HCT116 (cell line): Measurements from ENCODE around the gene SLC6A8.

Experiments
- ATF3 ChIP-seq: IDR thresholded peaks from 2 replicates; pipeline ENCODE4 v1.6.1; 2012
- CTCF ChIP-seq, 3 experiments: fragments of 200-600 bp in 1 of 3; sonication (generic) in 1 of 3; IDR thresholded peaks in 2 of 3; conservative IDR thresholded peaks in 1 of 3; 2 replicates each; pipeline ENCODE4 v1.5.1; 2012 to 2017; ENCODE audit warnings: low read depth in 2 of 3, low read length in 2 of 3, antibody characterized with exemption in 1 of 3, borderline replicate concordance in 1 of 3, control low read depth in 1 of 3, mild to moderate bottlenecking in 1 of 3, mixed read lengths in 1 of 3, mixed run types in 1 of 3, moderate library complexity in 1 of 3; ENCODE audit not compliant: insufficient read depth in 1 of 3
- EZH2 ChIP-seq: fragments of 200-600 bp; sonication (generic); IDR thresholded peaks from 2 replicates; pipeline ENCODE4 v1.6.1; 2017; ENCODE audit warnings: antibody characterized with exemption, mixed run types
- FOSL1 ChIP-seq: IDR thresholded peaks from 2 replicates; pipeline ENCODE4 v1.6.1; 2012; ENCODE audit warnings: low read depth
- POLR2A ChIP-seq: IDR thresholded peaks from 2 replicates; pipeline ENCODE4 v1.7.0; 2011; ENCODE audit warnings: borderline replicate concordance; ENCODE audit not compliant: insufficient read depth, insufficient read length; ENCODE audit errors: extremely low read depth
- POLR2AphosphoS5 ChIP-seq: IDR thresholded peaks from 2 replicates; pipeline ENCODE4 v1.6.1; 2011; ENCODE audit warnings: mild to moderate bottlenecking, low read depth, low read length, moderate library complexity
- REST ChIP-seq: IDR thresholded peaks from 2 replicates; pipeline ENCODE4 v1.6.1; 2012; ENCODE audit warnings: low read depth
- SP1 ChIP-seq: IDR thresholded peaks from 2 replicates; pipeline ENCODE4 v1.6.1; 2012; ENCODE audit warnings: low read depth
- YY1 ChIP-seq: IDR thresholded peaks from 2 replicates; pipeline ENCODE4 v1.6.1; 2011; ENCODE audit warnings: low read length, low read depth, moderate library complexity, mild to moderate bottlenecking; ENCODE audit not compliant: insufficient replicate concordance; ENCODE audit errors: extremely low read depth

- TF ChIP-seq CTCF (IDR thresholded peaks at IDR 0.05 in 2 of 3, conservative IDR thresholded peaks at IDR 0.05 in 1 of 3; ENCODE audit: borderline replicate concordance in 1 of 3, insufficient read depth in 1 of 3, low read depth in 2 of 3, low read length in 2 of 3) (no peak), EZH2 (no peak), POLR2AphosphoS5 (no peak), YY1 (no peak), POLR2A (no peak), REST (no peak), SP1 (no peak), FOSL1 (no peak), ATF3 (no peak)
Observed at GRCh38 chrX:153701706-153702105, 14.0 kb downstream of the SLC6A8 start.
